ENCODE measurements around the gene PKMYT1.
A peak's percentile ranks its signal among the peaks of the same experiment; 100 is the strongest.

Gene PKMYT1

GRCh38 chr16:3017794-3018506, 37.7 kb upstream of the PKMYT1 start, which contains the start of gene CLDN6:
TSS of gene CLDN6 (minus strand) at chr16:3018183. CDS start at chr16:3016021, 2,162 bp downstream.
- no peak for DNase-seq (ENCODE audit: low read depth in 2 of 2)

- DNase-seq (ENCODE audit: low read depth in 2 of 2) = no peak
These were observed 37.1 kb upstream of the PKMYT1 start for GRCh38 chr16:3017344-3017743.

GRCh38 chr16:3015865-3016521, 35.7 kb upstream of the PKMYT1 start:
- DNase-seq (ENCODE audit: low read depth in 2 of 2) = no peak

- no peak for DNase-seq (ENCODE audit: low read depth in 2 of 2)
These were observed 34.7 kb upstream of the PKMYT1 start for GRCh38 chr16:3014971-3015370.

- DNase-seq (ENCODE audit: low read depth in 2 of 2) = no peak
These were observed 33.9 kb upstream of the PKMYT1 start for GRCh38 chr16:3013998-3014690.

GRCh38 chr16:3013491-3013951, 33.3 kb upstream of the PKMYT1 start:
- no peak for DNase-seq (ENCODE audit: low read depth in 2 of 2)

- no peak for DNase-seq (ENCODE audit: low read depth in 2 of 2)
These were observed 32.7 kb upstream of the PKMYT1 start, which contains the start of gene CLDN9 for GRCh38 chr16:3012828-3013420. TSS of gene CLDN9 (plus strand) at chr16:3012923. CDS start at chr16:3013363, 440 bp downstream.

GRCh38 chr16:3012246-3012645, 32.0 kb upstream of the PKMYT1 start:
- no peak for DNase-seq (ENCODE audit: low read depth in 2 of 2)

- DNase-seq (ENCODE audit: low read depth in 2 of 2) = no peak
These were observed 30.3 kb upstream of the PKMYT1 start for GRCh38 chr16:3010510-3010909.

GRCh38 chr16:3009568-3010390, 29.5 kb upstream of the PKMYT1 start:
- no peak for DNase-seq (ENCODE audit: low read depth in 2 of 2)

GRCh38 chr16:3008690-3009037, 28.4 kb upstream of the PKMYT1 start:
- DNase-seq (ENCODE audit: low read depth in 2 of 2) = no peak

- DNase-seq (ENCODE audit: low read depth in 2 of 2) = no peak
These were observed 27.9 kb upstream of the PKMYT1 start for GRCh38 chr16:3007957-3008689.

- no peak for DNase-seq (ENCODE audit: low read depth in 2 of 2)
These were observed 27.1 kb upstream of the PKMYT1 start for GRCh38 chr16:3007059-3007956.

GRCh38 chr16:3004781-3005284, 24.6 kb upstream of the PKMYT1 start:
- no peak for DNase-seq (ENCODE audit: low read depth in 2 of 2)

GRCh38 chr16:3004319-3004718, 24.1 kb upstream of the PKMYT1 start:
- no peak for DNase-seq (ENCODE audit: low read depth in 2 of 2)

- DNase-seq (ENCODE audit: low read depth in 2 of 2) = peak; percentile 95 to 98
These were observed 23.5 kb upstream of the PKMYT1 start for GRCh38 chr16:3003582-3004270.

- no peak for DNase-seq (ENCODE audit: low read depth in 2 of 2)
These were observed 21.1 kb upstream of the PKMYT1 start for GRCh38 chr16:3001316-3001715.

- no peak for DNase-seq (ENCODE audit: low read depth in 2 of 2)
These were observed 20.3 kb upstream of the PKMYT1 start for GRCh38 chr16:3000540-3000939.

- no peak for DNase-seq (ENCODE audit: low read depth in 2 of 2)
These were observed 19.7 kb upstream of the PKMYT1 start for GRCh38 chr16:2999929-3000328.
